Measurements from ENCODE around the gene LIPC. TPM values are rescaled to one million over a fixed set of nuclear protein-coding genes. Genes with fewer than 3 reads are reported as not detected.

The LIPC gene
- total and polyA plus RNA-seq, 2 of the 4 experiments (the other 2 are of a cell fraction) = 0.07 TPM; not detected in 1

- Histone ChIP-seq H3K56ac (ENCODE audit: extremely low read depth, insufficient read depth, low read length) (no peak overlapping the region), H3K4ac (ENCODE audit: low read depth, low read length) (peak overlapping the region; percentile 72), H2AK9ac (replicated peaks; ENCODE audit: low read depth, low read length, poor library complexity) (peak overlapping the region; percentile 5), H4K5ac (ENCODE audit: low read depth, low read length) (no peak overlapping the region), H3K9me1 (ENCODE audit: insufficient read depth, low read length) (peaks cover 17% of the 10 kb centered on the region), H3K36me3 (ENCODE audit: control insufficient read depth, insufficient read depth, low read length) (no peaks in the 10 kb centered on the region), H3K27ac (ENCODE audit: insufficient read depth, low read length) (no peak overlapping the region), H3K79me1 (ENCODE audit: low read depth in 1 of 2, low read length in 2 of 2) (no peaks in the 10 kb centered on the region), H3K14ac (replicated peaks; ENCODE audit: low read depth, low read length) (peak overlapping the region; percentile 44; the same call in 1 of the 2 replicates), H3K4me3 (ENCODE audit: insufficient read depth, low read depth, low read length) (no peak overlapping the region), H3K9ac (ENCODE audit: low read depth, low read length) (no peak overlapping the region), H4K8ac (ENCODE audit: low read depth in 2 of 2, low read length in 2 of 2) (peak overlapping the region in 1 of 2 experiments; percentile 41; a peak in 1 of 4 replicates), H2BK5ac (ENCODE audit: low read depth, low read length, poor library complexity, severe bottlenecking) (no peak overlapping the region), H3K4me2 (ENCODE audit: low read depth, low read length) (no peak overlapping the region), H2AFZ (replicated peaks; ENCODE audit: low read length, poor library complexity) (peak overlapping the region; percentile 59), H2AK5ac (ENCODE audit: low read depth, low read length) (peak overlapping the region; percentile 88), H2BK120ac (ENCODE audit: low read depth, low read length) (peak overlapping the region; percentile 74; the same call in 1 of the 2 replicates), H3K4me1 (ENCODE audit: control insufficient read depth, insufficient read depth, low read length) (peaks cover 23% of the 10 kb centered on the region), H3K9me3 (ENCODE audit: control insufficient read depth, insufficient read depth, low read length) (no peaks in the 10 kb centered on the region), H3K27me3 (ENCODE audit: control insufficient read depth, insufficient read depth, low read length) (no peaks in the 10 kb centered on the region), H3K23ac (ENCODE audit: low read depth, low read length) (no peak overlapping the region), H4K20me1 (ENCODE audit: insufficient read depth, low read length) (no peaks in the 10 kb centered on the region), H4K91ac (ENCODE audit: insufficient read depth, low read depth, low read length) (peak overlapping the region; percentile 77), H2BK20ac (ENCODE audit: low read depth, low read length) (peak overlapping the region; percentile 81), H3K18ac (ENCODE audit: low read depth, low read length) (no peak overlapping the region; the same call in 1 of the 2 replicates), H2BK15ac (ENCODE audit: low read depth, low read length) (peak overlapping the region; percentile 59; the same call in 2 of the 3 replicates)
- ChIA-PET POLR2A (ENCODE audit: unreplicated experiment) (no interaction called here), CTCF (no interaction called here)
- in situ Hi-C loops (cut with MboI; ENCODE audit: low sequenced_read_pairs) = no loop called here
- DNase-seq (peak; percentile 29), ATAC-seq (ENCODE audit: low read depth) (no peak)
- intact Hi-C loops (cut with micrococcal nuclease) = no loop called here
- BruUV-seq (replicated peaks) = no TSS peak
- 80% methylated on average over 2 of the region's 7 CpGs; no CpG with 5 or more reads in 1 of the 2 experiments for whole genome bisulfite sequencing, 2 experiments (ENCODE audit: extremely low coverage in 2 of 2, insufficient read length in 1 of 2)
- dilution Hi-C loops (cut with HindIII; ENCODE audit: low sequenced_read_pairs, unreplicated experiment) = no loop called here
- TF ChIP-seq CEBPB (IDR thresholded peaks at IDR 0.05; ENCODE audit: low read depth, low read length) = peak; percentile 41; the same call in 1 of the 2 replicates
- TF ChIP-seq RAD21 (IDR thresholded peaks at IDR 0.05; ENCODE audit: low read length) = no peak
Measured at GRCh38 chr15:58444056-58444455, 12.3 kb downstream of the LIPC start.

Data from IMR-90 (cell line).